GM19351 (cell line): ENCODE data around the gene SLC26A1.

Source experiments
- ATAC-seq: cut with Tn5 transposase; IDR thresholded peaks from one replicate; pipeline ENCODE4 v1.9.1; 2021; ENCODE audit warnings: mild to moderate bottlenecking, moderate library complexity; ENCODE audit not compliant: unreplicated experiment

Gene SLC26A1

GRCh38 chr4:993111-994029 is at the start of gene SLC26A1:
SLC26A1 (minus strand) TSS chr4:993404; CDS start chr4:991703, 1,701 bp downstream.
- no peak for ATAC-seq

- ATAC-seq: no peak
These were observed 49.3 kb upstream of the SLC26A1 start for GRCh38 chr4:1042352-1043055.

GRCh38 chr4:1041936-1042330 is 48.7 kb upstream of the SLC26A1 start:
- no peak for ATAC-seq

- no peak for ATAC-seq
These were observed 48.1 kb upstream of the SLC26A1 start for GRCh38 chr4:1041147-1041935.

- no peak for ATAC-seq
These were observed 47.3 kb upstream of the SLC26A1 start for GRCh38 chr4:1040344-1041146.

GRCh38 chr4:1039493-1040343 is 46.5 kb upstream of the SLC26A1 start:
- ATAC-seq: no peak

- ATAC-seq: no peak
These were observed 45.8 kb upstream of the SLC26A1 start for GRCh38 chr4:1038948-1039492.

- ATAC-seq: no peak
These were observed 44.0 kb upstream of the SLC26A1 start for GRCh38 chr4:1036976-1037810.

- ATAC-seq: no peak
These were observed 42.9 kb upstream of the SLC26A1 start for GRCh38 chr4:1036095-1036494.

- ATAC-seq: no peak
These were observed 42.3 kb upstream of the SLC26A1 start for GRCh38 chr4:1035510-1035909.

GRCh38 chr4:1033840-1034551 is 40.8 kb upstream of the SLC26A1 start:
- ATAC-seq: no peak

- ATAC-seq: no peak
These were observed 39.7 kb upstream of the SLC26A1 start for GRCh38 chr4:1032861-1033260.

- ATAC-seq: no peak
These were observed 39.0 kb upstream of the SLC26A1 start for GRCh38 chr4:1031956-1032795.

- no peak for ATAC-seq
These were observed 38.1 kb upstream of the SLC26A1 start for GRCh38 chr4:1031346-1031745.

GRCh38 chr4:1030559-1030958 is 37.4 kb upstream of the SLC26A1 start:
- no peak for ATAC-seq

GRCh38 chr4:1030031-1030430 is 36.8 kb upstream of the SLC26A1 start:
- no peak for ATAC-seq

- no peak for ATAC-seq
These were observed 36.3 kb upstream of the SLC26A1 start for GRCh38 chr4:1029529-1029928.
